ENCODE results near the gene RPL10L.

Gene RPL10L

DNA sequence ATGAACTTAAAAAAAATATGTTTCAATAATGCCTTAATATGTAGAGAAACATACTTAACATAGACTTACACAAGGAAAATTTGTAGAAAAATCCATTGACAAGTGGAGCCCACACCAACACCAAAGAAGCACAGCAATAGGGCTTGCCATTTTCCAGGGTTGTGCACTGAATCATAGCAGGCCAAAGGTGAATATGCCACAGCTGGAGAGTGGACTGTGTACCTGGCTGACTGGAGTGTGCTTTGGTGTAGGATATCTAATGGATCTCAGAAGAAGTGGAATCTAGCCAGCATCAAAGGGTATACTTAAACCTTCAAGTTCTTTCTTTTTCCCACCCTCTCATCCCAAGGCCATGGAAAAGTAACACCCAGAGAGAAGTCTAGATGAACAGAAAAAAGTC lies 4.8 kb downstream of the RPL10L start:
- no peak overlapping the region for H3K27ac ChIP-seq
- TF ChIP-seq CTCF (conservative IDR thresholded peaks at IDR 0.05): no peak

DNA sequence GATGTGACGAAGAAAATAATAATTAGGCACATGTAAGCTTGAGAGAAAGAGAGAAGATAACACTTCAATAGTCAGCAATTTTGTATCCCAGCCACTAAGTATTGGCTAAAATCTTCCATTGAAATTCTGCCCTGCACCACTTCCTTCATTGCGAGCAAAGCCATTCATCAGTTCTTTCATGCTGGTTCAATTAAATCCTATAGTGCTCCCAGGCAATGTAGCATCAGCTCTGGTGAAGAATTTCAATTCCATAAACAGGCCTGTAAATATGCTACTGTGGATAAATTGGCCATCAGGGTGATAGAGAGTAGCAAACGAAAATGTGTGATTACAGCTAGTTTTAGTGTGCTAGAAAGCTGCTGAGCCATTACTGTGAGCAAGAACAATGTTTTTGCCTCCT lies 24.7 kb downstream of the RPL10L start:
- no peak for TF ChIP-seq CTCF (conservative IDR thresholded peaks at IDR 0.05)
- no peak overlapping the region for H3K27ac ChIP-seq

Data from VCaP (cell line).